ENCODE measurements around the gene TTLL8.
A peak's percentile ranks its signal among the peaks of the same experiment; 100 is the strongest.

TTLL8 gene

GRCh38 chr22:49997932-49998717 lies 60.0 kb downstream of the TTLL8 start:
- in situ Hi-C loops (cut with MboI; ENCODE audit: low sequenced_read_pairs, unreplicated experiment) = no loop called here
- DNase-seq (ENCODE audit: low spot score) = peak; percentile 35
- no peak for TF ChIP-seq CTCF (IDR thresholded peaks at IDR 0.05; ENCODE audit: borderline replicate concordance, control extremely low read depth, extremely low read depth, insufficient read depth, missing control alignments)

- in situ Hi-C loops (cut with MboI; ENCODE audit: low sequenced_read_pairs, unreplicated experiment) = no loop called here
- TF ChIP-seq CTCF (IDR thresholded peaks at IDR 0.05; ENCODE audit: borderline replicate concordance, control extremely low read depth, extremely low read depth, insufficient read depth, missing control alignments) = no peak
- peak; percentile 40 for DNase-seq (ENCODE audit: low spot score)
Observed at GRCh38 chr22:49997251-49997599, 60.9 kb downstream of the TTLL8 start.

GRCh38 chr22:49996518-49997250 lies 61.4 kb downstream of the TTLL8 start:
- in situ Hi-C loops (cut with MboI; ENCODE audit: low sequenced_read_pairs, unreplicated experiment) = no loop called here
- TF ChIP-seq CTCF (IDR thresholded peaks at IDR 0.05; ENCODE audit: borderline replicate concordance, control extremely low read depth, extremely low read depth, insufficient read depth, missing control alignments) = no peak
- peak; percentile 31 for DNase-seq (ENCODE audit: low spot score)

- no peak for DNase-seq (ENCODE audit: low spot score)
- in situ Hi-C loops (cut with MboI; ENCODE audit: low sequenced_read_pairs, unreplicated experiment) = no loop called here
- TF ChIP-seq CTCF (IDR thresholded peaks at IDR 0.05; ENCODE audit: borderline replicate concordance, control extremely low read depth, extremely low read depth, insufficient read depth, missing control alignments) = no peak
Observed at GRCh38 chr22:49996119-49996517, 62.0 kb downstream of the TTLL8 start.

- no peak for TF ChIP-seq CTCF (IDR thresholded peaks at IDR 0.05; ENCODE audit: borderline replicate concordance, control extremely low read depth, extremely low read depth, insufficient read depth, missing control alignments)
- in situ Hi-C loops (cut with MboI; ENCODE audit: low sequenced_read_pairs, unreplicated experiment) = no loop called here
- no peak for DNase-seq (ENCODE audit: low spot score)
Observed at GRCh38 chr22:49995361-49996118, 62.6 kb downstream of the TTLL8 start.

GRCh38 chr22:49995041-49995360 lies 63.1 kb downstream of the TTLL8 start:
- no peak for TF ChIP-seq CTCF (IDR thresholded peaks at IDR 0.05; ENCODE audit: borderline replicate concordance, control extremely low read depth, extremely low read depth, insufficient read depth, missing control alignments)
- DNase-seq (ENCODE audit: low spot score) = peak; percentile 32
- in situ Hi-C loops (cut with MboI; ENCODE audit: low sequenced_read_pairs, unreplicated experiment) = no loop called here

Measured in GM13976 (cell line).